NCI-H187 treated with DMSO at 0.1 percent for 48 hours (cell line): Measurements from ENCODE around the gene SLC25A21.
"Not testable (repeated sequence)": the region's sequence is repeated elsewhere in the genome, so short reads cannot be mapped to it uniquely, and the experiment has no call there.

Experiments used
- DNase-seq: peaks from one replicate; lab custom pipeline; 2025; lab: John Stamatoyannopoulos, UW

The SLC25A21 gene

GRCh38 chr14:36942522-36943245, 229.7 kb downstream of the SLC25A21 start:
- no peak for DNase-seq

DNA sequence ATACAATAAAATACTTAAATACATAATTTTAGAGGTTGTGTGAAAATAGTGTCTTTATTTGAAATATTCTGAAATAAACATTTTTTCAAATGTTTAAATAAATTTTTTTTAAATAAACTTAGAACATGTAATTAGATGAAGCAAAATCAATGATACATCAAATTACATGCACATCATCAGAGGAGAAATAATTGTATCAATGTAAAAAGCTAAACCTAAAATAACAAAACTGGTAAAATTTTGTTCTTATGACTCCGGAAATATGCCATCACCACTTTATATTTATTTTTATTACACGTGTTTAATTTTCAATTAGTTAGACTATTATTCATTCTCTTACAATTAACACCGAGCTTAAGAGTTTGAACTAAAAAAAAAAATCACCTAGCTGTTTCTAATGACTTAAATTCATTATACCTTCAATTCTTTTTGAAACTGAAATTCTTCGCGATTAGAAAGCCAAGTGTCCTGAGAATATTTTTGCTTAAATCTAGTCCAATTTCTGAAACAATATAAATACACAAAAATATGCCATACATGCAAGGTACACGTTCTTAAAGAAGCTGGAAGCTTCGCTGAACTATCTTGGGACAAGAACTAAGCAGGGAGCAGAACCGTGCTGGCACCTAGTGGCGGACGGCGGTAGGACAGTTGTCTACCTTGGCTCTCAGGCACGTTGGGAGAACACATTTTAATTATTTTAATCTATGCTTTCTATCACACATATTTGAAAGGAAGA, 230.5 kb downstream of the SLC25A21 start:
- DNase-seq: peak; percentile 73

- no peak for DNase-seq
These were observed 231.9 kb downstream of the SLC25A21 start for GRCh38 chr14:36940476-36940875.

DNA sequence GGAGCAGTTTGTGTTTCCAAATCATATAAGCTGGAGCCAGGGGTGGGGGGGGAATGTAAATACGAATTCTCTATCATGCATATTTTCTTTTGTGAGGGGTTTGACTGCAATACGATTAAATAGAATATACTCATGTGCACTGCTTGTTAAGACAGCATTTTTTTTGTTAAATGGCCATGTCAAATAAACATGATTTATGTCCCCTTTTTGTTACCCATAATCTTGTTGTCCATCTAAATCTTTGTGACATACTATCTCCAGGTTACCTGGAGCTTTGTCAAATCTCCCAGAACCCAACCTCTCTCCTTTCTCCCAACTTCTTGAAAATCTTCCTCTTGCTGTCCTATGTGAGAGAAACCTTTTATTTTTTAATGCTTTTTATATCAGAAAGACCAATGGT, 233.1 kb downstream of the SLC25A21 start:
- no peak for DNase-seq

DNA sequence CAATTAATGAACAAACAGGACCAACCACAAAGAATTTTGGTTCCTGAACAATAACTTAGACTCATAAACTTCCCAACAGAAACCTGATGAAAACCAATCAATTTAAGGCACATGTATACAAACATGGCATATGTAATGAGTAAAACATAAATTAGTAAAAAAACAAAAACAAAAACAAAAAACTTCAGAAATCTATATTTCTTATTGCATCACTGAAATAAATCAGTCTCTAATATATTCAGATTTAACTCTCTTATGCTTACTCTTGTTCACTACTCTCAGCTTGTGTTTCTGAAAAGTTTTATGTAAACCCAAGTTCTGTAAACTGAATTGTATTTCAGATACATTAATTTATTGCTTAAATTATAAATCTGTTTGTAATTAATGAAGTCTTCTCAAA, 233.7 kb downstream of the SLC25A21 start:
- no peak for DNase-seq

- DNase-seq: no peak
These were observed 236.3 kb downstream of the SLC25A21 start for GRCh38 chr14:36935976-36936678.

DNA sequence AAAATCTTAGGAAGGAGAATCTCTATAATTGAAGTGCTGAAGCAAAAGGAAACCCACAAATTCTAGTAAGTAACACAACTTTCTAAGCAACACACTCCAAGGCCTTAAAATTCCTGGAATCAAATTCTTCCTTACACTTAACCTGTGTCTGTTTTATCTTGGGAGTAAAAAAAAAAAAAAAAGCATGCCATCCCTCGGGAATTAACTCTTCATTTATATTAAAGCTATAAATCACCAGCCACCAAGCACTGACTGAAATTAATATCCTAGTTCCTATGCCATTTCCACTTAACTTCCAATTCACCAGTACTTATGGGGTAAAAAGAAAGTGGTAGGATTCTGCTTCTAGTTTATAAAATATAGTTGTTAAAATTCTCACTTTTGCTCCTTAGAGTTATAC, 238.1 kb downstream of the SLC25A21 start:
- DNase-seq: no peak

DNA sequence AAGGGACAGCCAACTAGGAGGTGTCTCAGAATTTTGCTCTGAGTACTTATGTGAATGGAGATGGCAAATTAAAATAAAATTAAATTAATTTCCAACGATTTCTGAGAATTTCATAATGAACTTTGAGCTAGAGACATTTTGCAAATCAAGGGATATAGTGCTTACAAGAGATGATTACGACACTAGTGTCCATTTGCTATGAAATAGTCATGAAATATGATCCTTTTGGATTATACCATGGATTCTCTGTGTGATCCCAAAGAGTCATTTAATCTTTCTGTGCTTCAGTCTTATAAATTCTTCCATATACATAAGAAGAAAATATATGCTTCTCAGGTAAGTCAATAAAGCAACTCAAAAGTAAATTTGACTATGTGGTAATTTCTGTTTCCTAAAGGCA, 240.6 kb downstream of the SLC25A21 start:
- no peak for DNase-seq

GRCh38 chr14:36928432-36928831, 244.0 kb downstream of the SLC25A21 start:
- DNase-seq: no peak

DNA sequence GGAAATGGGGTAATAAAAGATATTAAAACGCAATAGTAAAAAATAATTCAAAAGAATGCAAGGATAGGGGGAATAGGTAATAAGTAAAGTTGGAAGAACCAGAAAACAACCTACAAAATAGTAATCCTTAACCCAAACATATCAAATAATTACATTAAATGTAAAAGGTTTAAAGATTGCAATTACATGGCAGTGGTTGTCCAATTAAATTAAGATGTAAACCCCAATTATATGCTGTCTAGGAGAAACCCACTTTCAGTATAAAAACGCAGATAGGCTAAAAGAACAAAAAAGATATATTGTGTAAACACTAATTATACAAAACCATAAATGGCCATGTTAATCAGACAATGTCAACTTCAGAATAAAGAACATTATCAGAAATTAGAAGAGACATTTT, 247.3 kb downstream of the SLC25A21 start:
- no peak for DNase-seq

- no peak for DNase-seq
These were observed 255.7 kb downstream of the SLC25A21 start for GRCh38 chr14:36916668-36917067.

DNA sequence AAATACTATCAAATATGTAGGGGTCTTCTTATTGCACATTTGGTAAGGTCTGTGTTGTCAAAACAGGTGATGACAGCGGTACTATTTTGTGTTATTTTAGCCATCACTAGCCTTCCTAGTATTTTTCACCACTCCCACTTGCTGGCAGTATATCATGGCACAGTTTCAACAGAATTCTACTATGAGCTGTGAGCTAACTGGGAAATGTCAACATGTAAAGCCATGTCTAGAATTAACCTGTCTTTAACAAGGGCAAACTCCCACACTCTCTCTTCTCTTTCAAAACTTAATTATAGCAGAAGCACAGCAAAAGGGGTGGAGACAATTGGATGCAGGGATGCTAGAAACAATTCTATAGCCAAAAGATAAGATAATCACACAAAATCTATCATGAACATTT, 257.3 kb downstream of the SLC25A21 start:
- no peak for DNase-seq

GRCh38 chr14:36910578-36910977, 261.8 kb downstream of the SLC25A21 start:
- no peak for DNase-seq

- DNase-seq: no peak
These were observed 267.0 kb downstream of the SLC25A21 start for GRCh38 chr14:36905272-36905888.

GRCh38 chr14:36901861-36902260, 270.5 kb downstream of the SLC25A21 start:
- DNase-seq: no peak

DNA sequence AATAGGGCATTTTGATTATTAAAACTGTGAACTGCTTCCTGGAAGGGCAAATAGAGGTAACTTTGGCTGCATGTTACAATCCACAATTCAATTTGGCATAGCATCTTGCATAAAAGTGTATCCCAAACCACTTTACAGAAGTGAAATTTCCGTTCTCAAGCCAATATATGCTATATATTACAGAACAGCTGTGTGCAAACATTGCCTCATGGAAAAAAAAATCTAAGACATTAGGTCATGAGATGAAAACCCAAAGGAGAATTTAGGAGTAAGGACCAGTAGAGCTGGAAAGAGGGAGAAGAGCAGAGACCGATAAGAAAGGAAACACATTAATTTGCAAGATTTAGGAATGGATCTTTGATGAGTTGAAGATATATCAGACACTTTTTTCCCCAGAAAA, 271.6 kb downstream of the SLC25A21 start:
- no peak for DNase-seq

DNA sequence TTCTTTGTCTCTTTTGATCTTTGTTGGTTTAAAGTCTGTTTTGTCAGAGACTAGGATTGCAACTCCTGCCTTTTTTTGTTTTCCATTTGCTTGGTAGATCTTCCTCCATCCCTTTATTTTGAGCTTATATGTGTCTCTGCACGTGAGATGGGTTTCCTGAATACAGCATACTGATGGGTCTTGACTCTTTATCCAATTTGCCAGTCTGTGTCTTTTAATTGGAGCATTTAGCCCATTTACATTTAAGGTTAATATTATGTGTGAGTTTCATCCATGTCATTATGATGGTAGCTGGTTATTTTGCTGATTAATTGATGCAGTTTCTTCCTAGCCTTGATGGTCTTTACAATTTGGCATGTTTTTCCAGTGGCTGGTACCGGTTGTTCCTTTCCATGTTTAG, 276.1 kb downstream of the SLC25A21 start:
- not testable (repeated sequence) for DNase-seq

- no peak for DNase-seq
These were observed 288.4 kb downstream of the SLC25A21 start for GRCh38 chr14:36884049-36884448.

- no peak for DNase-seq
These were observed 292.1 kb downstream of the SLC25A21 start for GRCh38 chr14:36880276-36880675.

- DNase-seq: no peak
These were observed 292.8 kb downstream of the SLC25A21 start for GRCh38 chr14:36879558-36879957.

DNA sequence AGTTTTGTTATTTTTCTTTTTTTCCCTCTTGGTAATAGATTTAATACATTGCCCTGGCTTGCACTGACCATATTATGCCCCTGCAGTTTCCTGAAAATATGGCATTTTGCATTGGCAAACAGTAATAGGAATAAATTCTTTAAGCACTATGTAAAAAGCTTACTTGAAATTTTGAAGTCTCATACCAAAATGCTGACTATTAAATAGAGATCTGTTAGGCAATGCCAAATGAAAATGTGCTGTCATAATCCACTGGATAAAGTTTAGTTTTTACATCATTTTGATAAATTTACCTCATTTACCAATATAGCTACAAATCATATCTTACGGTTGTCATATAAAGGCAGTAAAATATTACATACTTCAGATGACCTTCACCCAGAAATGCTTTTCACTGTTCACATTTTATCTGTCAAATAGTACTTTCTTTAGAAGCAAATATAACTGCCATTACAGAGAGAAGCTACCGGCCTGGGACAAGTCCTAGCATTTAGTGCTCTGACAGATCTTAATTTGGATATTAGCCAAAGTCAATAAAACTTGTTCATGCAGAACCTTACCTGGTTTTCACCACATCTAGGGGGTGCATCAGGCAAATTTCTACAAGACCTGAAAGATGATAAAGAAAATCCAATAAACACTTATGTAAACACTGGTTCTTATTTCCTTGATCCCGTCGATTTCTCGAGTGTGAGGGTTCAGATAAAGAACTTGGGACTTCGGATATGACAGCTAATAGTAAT, 297.8 kb downstream of the SLC25A21 start:
- DNase-seq: no peak

DNA sequence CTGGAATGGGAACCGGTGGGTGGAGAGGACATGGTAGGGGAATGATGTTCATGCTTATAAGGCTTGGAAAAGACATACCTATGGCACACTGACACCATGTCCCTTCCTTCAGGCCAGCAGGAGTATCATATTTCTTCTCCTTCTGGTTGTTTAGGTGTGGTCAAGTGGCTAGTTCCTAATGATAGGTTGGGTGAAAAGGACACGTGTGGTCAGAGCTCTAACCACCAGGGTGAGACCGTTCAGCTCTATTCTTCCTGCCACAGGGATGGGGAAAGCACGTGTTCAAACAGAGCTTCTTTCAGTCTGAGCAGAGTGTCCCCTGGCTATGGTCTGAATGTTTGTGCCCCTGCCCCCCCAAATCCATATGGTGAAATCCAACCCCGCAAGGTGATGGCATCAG, 301.6 kb downstream of the SLC25A21 start:
- no peak for DNase-seq
